Measurements from ENCODE around the gene TEX264.

TEX264 gene

DNA sequence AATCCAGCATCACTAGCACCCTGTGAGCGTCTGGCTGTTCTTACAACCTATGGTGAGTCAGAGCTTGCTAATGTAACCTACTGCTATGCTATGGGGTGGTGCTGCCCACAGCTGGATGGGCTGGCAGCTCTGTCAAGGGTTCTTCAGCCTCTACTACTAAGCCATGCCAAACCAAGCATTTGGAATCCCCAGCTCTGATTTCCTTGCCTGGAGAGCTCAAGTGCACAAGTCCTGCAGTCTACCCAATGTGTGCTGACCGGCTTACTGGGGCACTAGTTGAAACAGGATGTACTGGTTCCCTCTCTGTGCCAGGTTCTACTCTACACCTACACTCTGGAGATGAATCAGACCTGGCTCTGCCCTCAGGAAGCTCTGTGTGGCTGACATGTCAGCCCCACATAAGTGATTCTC is 4.2 kb downstream of the TEX264 start:
- DNase-seq, result no peak

DNA sequence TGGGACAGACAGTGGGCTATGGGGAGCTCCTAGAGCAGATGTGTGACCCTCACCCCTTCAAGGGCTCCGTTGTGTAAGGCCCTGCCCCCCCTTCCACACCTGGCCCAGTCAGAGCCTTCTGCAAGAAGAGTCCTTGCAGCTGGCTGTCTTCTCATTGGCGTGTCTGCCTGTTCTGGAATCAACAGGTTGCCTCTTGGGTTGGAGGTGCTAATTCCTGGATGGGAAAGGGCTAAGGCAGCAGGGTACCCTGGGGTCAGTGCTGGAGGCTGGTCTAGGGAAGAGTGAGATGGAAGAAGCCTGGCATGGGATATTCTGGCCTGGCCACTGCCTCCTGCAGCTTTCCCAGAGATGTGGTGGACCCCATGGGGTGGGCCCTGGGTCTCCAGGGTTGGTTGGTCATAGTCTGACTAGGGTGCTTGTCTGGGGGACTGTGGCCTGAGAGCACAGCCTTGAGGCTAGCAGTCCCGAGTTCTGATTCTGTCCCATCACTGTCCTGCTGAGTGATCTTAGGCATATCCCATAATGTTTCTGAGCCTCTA is 5.1 kb downstream of the TEX264 start:
- no peak for DNase-seq

GRCh38 chr3:51677358-51677757 is 6.3 kb downstream of the TEX264 start:
- no peak for DNase-seq

DNA sequence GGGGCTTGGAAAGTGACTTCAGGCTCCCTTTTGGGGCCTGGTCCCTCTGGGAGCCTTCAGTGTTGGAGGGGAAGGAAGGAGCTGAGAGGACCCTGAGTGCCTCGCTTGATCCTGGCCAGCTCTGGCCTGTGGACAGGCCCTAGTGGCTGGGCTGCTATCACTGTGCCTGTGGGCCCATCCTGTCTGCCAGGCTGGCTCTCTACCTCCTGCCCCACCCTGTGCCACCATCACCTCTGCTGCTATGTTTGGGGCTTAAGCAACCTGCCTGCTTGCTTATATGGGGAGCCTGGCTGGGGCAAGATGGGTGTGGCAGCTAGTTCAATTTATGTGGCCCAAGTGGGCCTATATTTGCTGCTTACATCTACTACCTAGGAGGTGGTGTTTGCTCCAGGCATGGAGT is 7.1 kb downstream of the TEX264 start:
- no peak for DNase-seq

DNA sequence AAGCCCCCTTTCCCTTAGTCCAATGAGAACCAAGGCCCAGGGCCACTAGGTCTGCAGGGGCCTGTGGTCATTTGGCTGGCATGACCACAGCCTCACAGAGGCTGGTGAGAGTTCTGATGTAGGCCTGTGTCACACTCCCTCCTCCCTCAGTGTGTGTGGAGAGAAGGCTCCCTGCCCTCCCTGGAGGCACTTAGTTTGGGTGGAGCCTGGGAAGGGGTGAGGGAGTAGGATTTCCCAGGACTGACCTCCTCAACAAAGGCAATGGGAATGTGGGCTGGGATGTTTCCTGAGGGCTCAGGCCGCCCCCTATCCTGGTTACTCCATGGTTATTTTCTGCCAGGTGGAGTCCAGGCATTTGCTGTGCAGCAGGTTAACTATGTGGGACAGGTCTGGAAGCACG is 7.6 kb downstream of the TEX264 start:
- DNase-seq, result no peak

- DNase-seq, result no peak
These were observed 8.3 kb downstream of the TEX264 start for GRCh38 chr3:51679318-51679717.

- DNase-seq, result no peak
These were observed 8.7 kb downstream of the TEX264 start for GRCh38 chr3:51679777-51680176.

DNA sequence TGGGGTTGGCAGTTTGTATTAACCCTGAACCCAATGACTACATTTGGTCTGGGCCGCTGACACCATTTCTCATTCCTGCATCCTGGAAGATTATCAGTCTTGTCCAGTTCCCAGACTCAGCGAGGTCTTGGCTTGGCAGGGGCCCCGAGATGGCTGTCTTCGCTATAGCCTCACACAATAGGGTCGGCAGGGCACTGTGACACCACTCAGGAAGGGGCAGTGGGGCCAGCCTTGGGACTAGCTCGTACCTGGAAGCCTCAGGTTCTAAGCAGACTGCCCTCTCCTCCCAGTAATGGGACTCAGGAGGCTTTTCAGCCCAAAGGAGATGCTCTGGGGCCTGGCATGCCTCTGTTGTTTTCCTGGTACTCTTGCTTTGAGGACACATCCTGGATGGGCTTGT is 9.1 kb downstream of the TEX264 start:
- DNase-seq, result no peak

DNA sequence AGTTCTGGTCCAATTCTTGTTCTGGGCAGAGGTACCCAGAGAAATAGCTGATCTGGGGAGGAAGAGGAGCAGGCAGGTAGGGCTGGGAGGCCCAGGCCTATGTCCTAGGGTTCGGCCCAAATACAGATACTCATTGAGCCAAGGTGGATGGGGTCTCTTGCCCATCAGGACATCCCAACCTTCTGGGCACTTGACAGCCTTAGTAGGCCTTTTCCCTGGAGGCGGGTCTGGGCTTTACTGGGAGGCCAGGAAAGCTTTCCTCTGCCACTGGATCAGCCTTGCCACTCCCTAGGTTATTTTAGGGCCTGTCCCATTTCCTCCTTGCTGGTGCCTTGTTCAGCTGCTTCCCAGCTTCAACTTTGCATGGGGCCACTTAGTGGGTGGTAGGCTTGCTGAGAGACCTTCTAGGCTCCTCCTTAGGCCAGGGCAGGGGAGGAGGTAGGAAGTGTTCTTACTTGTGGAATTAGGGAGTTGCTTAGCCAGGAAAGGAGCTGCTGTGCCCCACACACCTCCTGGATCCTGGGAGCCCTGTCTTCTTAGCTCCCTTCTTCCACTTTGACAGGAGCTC is 9.7 kb downstream of the TEX264 start:
- DNase-seq, result no peak

- DNase-seq, result peak; percentile 18
These were observed 10.4 kb downstream of the TEX264 start for GRCh38 chr3:51681453-51681852.

GRCh38 chr3:51682079-51682478 is 11.0 kb downstream of the TEX264 start:
- DNase-seq, result no peak

GRCh38 chr3:51682526-51682925 is 11.5 kb downstream of the TEX264 start:
- DNase-seq, result no peak

DNA sequence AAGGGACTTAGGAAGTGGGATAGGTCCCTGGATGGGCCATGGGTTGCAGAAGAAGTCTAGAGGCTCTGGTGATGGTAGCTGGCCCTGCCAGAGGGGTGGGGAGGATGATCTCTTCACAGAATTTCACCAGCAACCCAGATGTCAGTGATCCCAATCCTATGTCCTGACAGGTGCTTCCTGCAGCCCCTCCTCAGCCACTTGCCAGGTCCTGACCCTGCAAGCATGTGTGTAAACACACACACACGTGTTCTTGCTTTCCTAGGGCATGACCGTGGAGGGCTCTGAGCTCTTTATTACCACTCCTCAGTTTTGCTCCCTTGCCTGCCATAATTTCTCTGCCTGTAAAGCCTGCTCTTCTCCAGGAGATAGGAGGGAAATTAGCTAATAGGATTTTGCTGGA is 12.5 kb downstream of the TEX264 start:
- DNase-seq, result no peak

DNA sequence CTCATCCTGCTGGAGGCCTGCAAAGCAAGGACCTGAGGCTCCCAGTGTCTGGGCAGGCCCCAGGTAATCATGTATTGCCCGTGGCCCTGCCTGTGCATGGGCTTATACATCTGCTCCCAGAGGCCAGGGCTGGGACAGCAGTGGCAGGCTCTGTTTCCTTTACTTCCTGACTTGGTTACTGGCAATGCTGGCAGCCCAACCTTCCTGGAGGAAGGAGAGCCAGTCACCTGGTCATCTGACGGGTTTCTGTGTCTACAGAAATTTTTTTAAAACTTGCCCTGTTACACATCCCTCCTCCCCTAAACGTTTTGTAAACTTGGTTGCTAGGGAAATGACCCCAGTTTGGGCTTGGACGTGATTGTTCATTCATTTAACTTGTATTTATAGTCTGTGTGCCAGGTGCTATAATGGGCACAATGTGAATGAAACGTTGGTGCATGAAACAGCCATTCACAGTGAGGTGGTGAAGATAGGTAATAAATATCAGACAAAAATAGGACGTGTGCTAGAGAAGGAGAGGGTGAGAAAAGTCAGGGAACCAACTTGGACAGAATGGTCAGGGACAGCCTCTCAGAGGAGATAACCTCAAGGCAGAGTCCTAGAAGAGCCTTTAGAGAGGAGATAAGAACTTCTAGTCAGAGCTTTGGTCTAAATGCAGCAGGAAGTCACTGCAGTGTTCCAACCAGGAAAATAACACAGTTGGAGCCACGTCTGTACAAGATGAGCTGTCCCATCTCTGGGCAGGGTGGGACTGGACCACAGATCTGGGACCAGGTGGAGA is 14.1 kb downstream of the TEX264 start:
- DNase-seq, result no peak

- DNase-seq, result no peak
These were observed 15.0 kb downstream of the TEX264 start for GRCh38 chr3:51686056-51686455.

- peak; percentile 81 for DNase-seq
These were observed 15.6 kb downstream of the TEX264 start for GRCh38 chr3:51686512-51687215.

DNA sequence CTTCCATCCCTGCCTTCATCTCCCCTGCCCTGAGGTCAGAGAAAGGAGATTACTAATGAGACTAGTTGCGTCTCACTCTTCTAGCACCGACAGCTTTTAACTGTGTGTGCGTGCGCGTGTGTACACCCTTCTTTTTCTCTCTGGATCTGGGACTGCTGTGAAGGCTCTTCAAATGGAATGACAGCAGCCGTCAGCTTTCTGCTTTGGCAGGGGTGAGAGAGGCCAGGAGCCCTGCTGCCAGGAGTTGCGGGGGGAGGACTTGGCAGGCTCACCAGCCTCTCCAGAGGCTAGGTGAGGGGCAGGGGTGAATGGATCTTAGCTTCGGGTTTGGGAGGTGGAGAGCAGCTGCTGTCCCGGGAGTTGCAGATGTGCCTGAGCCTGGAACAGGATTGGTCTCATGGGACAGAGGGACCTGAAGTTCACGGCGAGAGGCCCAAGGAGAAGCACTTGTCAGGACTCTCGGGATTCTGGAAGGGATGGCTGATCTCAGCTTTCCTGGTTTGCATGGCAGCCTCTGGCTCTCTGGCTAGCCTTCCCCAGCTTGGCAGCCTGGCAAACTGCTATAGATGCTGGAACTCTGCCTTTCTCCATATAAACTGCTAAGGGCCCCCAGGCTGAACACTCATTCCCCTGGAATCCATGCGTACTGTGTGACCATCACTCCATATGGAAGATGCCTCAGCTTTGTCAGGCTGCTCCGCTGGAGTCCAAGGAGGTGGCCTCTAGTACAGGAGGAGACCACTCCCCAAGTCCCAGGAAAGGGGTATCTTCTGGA is 16.6 kb downstream of the TEX264 start:
- no peak for DNase-seq

DNA sequence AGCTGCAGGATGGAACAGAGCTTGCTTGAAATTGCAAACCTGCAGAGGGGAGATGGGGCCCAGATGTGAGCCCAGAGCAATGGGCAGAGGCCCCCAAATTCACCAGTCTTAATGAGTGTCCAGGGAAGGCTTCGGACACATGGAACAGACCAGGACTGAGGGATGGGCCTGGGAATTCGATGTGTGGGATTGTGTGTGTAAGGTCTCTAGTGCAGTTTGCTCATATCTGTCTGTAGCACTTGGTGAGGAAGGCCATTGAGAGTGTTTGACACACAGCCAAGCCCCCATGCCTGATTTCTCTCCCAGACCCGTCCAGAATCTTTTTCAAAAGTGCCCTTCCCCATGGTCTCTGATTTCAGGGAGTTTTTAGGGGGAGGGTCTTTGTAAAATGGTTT is 17.2 kb downstream of the TEX264 start:
- DNase-seq, result no peak

- no peak for DNase-seq
These were observed 20.0 kb downstream of the TEX264 start for GRCh38 chr3:51691021-51691420.

GRCh38 chr3:51691949-51692348 is 20.9 kb downstream of the TEX264 start:
- DNase-seq, result no peak

DNA sequence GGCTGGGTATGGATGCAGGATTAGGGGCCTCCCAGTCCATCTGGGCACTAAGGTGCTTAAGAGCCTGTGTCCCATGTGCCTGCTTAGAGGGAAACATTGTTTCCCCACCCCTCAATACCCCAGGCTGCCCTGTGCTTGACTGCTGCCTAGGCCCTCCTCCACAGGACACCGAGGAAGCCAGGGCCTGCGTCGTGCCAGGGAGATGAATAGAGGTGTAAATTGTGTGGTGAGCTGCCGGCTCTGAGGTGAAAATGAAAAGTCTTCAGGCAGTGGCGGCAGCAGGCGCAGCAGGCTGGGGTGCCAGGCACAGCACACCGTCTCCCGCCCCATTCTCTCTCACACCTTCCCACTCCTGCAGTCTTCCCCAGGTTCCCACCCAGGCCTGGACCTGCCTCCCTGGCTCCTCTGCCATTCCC is 21.9 kb downstream of the TEX264 start:
- no peak for DNase-seq

GRCh38 chr3:51696954-51697353 is 25.9 kb downstream of the TEX264 start:
- DNase-seq, result no peak

- DNase-seq, result no peak
These were observed 27.2 kb downstream of the TEX264 start for GRCh38 chr3:51698209-51698608.
